Activated B cell treated with CpG ODN at 0.5 μM for 24 hours (primary cell): Measurements from ENCODE around the gene CCDC7. TPM values are rescaled to one million over a fixed set of nuclear protein-coding genes. Genes with fewer than 3 reads are reported as not detected.
A peak's percentile ranks its signal among the peaks of the same experiment; 100 is the strongest.
"Not testable (repeated sequence)": the region's sequence is repeated elsewhere in the genome, so short reads cannot be mapped to it uniquely, and the experiment has no call there.

Source experiments
- ATAC-seq: fragments of 200-7000 bp; cut with Tn5 transposase; one replicate; pipeline ENCODE4 v1.10.0; 2021; ENCODE audit warnings: low read depth, mild to moderate bottlenecking, moderate library complexity
- CTCF ChIA-PET: fragments of 350-600 bp; sonication (Branson Sonifier 250); formaldehyde crosslinking; loops from one replicate; lab custom pipeline; 2021; ENCODE audit warnings: antibody characterized with exemption; lab: Charles Lee
- POLR2A ChIA-PET: fragments of 350-600 bp; sonication (Branson Sonifier 250); formaldehyde crosslinking; loops from one replicate; lab custom pipeline; 2021; ENCODE audit warnings: antibody characterized with exemption; lab: Charles Lee
- DNase-seq: peaks from one replicate; pipeline ENCODE4 v3.0.0; 2022
- H3K27ac Mint-ChIP-seq: one replicate; pipeline ENCODE4 v1.8.0; 2020; ENCODE audit warnings: mixed read lengths
- H3K27me3 Mint-ChIP-seq: one replicate; pipeline ENCODE4 v1.8.0; 2021; ENCODE audit warnings: mixed read lengths
- H3K36me3 Mint-ChIP-seq: one replicate; pipeline ENCODE4 v1.8.0; 2021; ENCODE audit warnings: low read depth, mixed read lengths
- H3K4me1 Mint-ChIP-seq: one replicate; pipeline ENCODE4 v1.8.0; 2021; ENCODE audit warnings: mixed read lengths
- H3K4me3 Mint-ChIP-seq: one replicate; pipeline ENCODE4 v1.8.0; 2020; ENCODE audit warnings: mild to moderate bottlenecking, mixed read lengths
- H3K9me3 Mint-ChIP-seq: one replicate; pipeline ENCODE4 v1.8.0; 2020; ENCODE audit warnings: mixed read lengths
- intact Hi-C: fragments of 100-400 bp; cut with micrococcal nuclease; formaldehyde crosslinking; loops from one replicate; pipeline ENCODE4 v1.15.1; 2024
- total RNA-seq: library from RNA; stranded (reverse); gene quantifications from 2 replicates; pipeline ENCODE4 v1.2.3, GENCODE V29; 2022
- TF ChIP-seq, protein P1 (sequence below): fragments of 200-600 bp; IDR thresholded peaks from one replicate; pipeline ENCODE4 v1.8.0; 2022; ENCODE audit warnings: antibody characterized with exemption, mild to moderate bottlenecking

The CCDC7 gene
- total RNA-seq, 1 donor from 2014 or later: 20.0 TPM

DNA sequence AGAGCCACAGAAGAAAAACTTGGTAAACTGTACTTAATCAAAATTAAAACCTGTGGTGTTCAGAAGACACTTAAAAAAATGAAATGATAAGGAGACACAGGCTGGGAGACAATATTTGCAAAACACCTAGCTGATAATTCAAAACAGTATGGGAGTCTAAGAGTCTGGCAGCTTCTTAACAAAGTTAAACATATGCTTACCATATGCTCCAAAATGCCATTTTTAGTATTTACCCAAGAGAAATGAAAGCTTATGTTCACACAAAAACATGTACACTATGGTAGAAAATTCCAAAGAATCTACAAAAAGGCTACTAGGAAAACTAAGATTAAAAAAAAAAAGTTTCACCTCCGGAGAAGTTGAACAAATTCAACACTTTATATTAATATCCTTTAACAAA, 463.5 kb downstream of the CCDC7 start:
- H3K4me1 Mint-ChIP-seq: no peaks in the 10 kb centered on the region
- intact Hi-C loops: no loop called here
- TF ChIP-seq, protein P1, sequence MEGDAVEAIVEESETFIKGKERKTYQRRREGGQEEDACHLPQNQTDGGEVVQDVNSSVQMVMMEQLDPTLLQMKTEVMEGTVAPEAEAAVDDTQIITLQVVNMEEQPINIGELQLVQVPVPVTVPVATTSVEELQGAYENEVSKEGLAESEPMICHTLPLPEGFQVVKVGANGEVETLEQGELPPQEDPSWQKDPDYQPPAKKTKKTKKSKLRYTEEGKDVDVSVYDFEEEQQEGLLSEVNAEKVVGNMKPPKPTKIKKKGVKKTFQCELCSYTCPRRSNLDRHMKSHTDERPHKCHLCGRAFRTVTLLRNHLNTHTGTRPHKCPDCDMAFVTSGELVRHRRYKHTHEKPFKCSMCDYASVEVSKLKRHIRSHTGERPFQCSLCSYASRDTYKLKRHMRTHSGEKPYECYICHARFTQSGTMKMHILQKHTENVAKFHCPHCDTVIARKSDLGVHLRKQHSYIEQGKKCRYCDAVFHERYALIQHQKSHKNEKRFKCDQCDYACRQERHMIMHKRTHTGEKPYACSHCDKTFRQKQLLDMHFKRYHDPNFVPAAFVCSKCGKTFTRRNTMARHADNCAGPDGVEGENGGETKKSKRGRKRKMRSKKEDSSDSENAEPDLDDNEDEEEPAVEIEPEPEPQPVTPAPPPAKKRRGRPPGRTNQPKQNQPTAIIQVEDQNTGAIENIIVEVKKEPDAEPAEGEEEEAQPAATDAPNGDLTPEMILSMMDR: no peak
- no peak for ATAC-seq
- no peak for DNase-seq
- H3K4me3 Mint-ChIP-seq: no peak overlapping the region
- no peaks in the 10 kb centered on the region for H3K9me3 Mint-ChIP-seq
- H3K27ac Mint-ChIP-seq: no peak overlapping the region
- peaks cover 73% of the 10 kb centered on the region for H3K36me3 Mint-ChIP-seq
- CTCF ChIA-PET: interaction anchor here (1.9 kb wide), 1 partner anchor 99 kb away, joined by 6 read pairs; no protein-coding TSS in a partner anchor
- no peaks in the 10 kb centered on the region for H3K27me3 Mint-ChIP-seq
- POLR2A ChIA-PET: no interaction called here

DNA sequence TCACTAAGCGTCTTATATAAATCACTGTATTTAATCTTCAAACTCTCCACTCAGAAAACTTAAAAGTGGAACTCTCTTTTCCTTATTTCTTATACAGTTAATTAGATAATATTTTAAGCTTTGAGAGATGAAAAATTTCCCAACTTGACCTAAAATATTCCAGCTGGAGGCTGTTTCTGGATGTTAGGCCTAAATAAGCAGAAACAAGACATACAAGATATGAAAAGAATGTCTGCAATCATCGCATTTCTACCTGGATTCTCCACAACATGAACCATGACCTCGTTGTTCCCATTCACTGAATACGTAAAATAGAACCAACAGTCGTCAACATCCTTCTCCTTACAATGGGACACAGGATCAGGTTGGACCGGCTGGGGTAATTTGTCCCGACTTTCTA, 464.0 kb downstream of the CCDC7 start:
- H3K4me3 Mint-ChIP-seq, CTCF ChIA-PET, DNase-seq, POLR2A ChIA-PET, ATAC-seq, intact Hi-C loops, H3K27me3 Mint-ChIP-seq, H3K9me3 Mint-ChIP-seq, H3K27ac Mint-ChIP-seq, H3K4me1 Mint-ChIP-seq: not testable (repeated sequence)
- H3K36me3 Mint-ChIP-seq: peaks cover 78% of the 10 kb centered on the region

DNA sequence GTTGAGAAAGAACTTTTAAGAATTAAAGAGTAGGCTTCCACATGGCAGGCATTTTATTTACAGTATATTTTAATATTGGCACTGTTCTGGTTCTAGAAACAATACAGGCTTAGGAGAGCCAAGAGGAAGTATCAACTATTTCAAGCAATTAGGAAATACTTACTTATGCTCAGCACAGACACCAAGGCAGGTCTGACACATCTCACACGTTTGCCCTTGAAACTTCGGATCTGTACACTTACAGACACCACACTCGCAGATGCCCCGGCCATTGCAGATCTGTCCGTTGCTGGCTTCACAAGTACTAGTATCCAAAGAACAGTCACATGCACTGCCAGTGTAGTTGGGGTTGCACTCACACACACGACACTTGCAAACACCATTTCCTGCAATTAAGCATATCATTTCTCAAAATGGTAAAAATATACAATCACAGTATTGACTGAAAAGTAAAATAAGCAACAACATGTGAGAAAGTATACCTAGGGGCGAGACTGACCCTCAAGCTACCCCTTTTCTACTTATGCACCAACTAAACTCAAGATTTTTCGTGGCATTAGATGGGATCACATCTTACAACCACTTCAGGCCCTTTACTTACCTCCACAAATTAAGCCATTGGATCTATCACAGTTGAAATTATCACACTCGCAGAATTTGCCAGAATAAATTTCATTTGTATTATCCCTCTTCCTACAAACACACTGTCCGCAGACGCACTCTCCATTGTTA, 465.5 kb downstream of the CCDC7 start:
- intact Hi-C loops: no loop called here
- TF ChIP-seq, protein P1: no peak
- H3K4me1 Mint-ChIP-seq: peaks cover 4% of the 10 kb centered on the region
- H3K4me3 Mint-ChIP-seq: no peak overlapping the region
- H3K9me3 Mint-ChIP-seq: no peaks in the 10 kb centered on the region
- no peak for DNase-seq
- ATAC-seq: no peak
- peaks cover 80% of the 10 kb centered on the region for H3K36me3 Mint-ChIP-seq
- H3K27me3 Mint-ChIP-seq: no peaks in the 10 kb centered on the region
- ChIA-PET CTCF (no interaction called here), POLR2A (no interaction called here)
- H3K27ac Mint-ChIP-seq: no peak overlapping the region

DNA sequence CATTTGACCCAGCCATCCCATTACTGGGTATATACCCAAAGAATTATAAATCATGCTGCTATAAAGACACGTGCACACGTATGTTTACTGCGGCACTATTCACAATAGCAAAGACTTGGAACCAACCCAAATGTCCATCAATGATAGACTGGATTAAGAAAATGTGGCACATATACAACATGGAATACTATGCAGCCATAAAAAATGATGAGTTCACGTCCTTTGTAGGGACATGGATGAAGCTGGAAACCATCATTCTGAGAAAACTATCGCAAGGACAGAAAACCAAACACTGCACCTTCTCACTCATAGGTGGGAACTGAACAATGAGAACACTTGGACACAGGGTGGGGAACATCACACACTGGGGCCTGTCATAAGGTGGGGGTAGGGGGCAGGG, 471.9 kb downstream of the CCDC7 start:
- H3K4me1 Mint-ChIP-seq, DNase-seq, H3K27ac Mint-ChIP-seq, H3K27me3 Mint-ChIP-seq, ATAC-seq, H3K9me3 Mint-ChIP-seq, CTCF ChIA-PET, H3K4me3 Mint-ChIP-seq, POLR2A ChIA-PET: not testable (repeated sequence)
- peaks cover 81% of the 10 kb centered on the region for H3K36me3 Mint-ChIP-seq
- intact Hi-C loops: loop anchor here (1.0 kb wide), 1 partner anchor 11 kb away; no protein-coding TSS in a partner anchor

DNA sequence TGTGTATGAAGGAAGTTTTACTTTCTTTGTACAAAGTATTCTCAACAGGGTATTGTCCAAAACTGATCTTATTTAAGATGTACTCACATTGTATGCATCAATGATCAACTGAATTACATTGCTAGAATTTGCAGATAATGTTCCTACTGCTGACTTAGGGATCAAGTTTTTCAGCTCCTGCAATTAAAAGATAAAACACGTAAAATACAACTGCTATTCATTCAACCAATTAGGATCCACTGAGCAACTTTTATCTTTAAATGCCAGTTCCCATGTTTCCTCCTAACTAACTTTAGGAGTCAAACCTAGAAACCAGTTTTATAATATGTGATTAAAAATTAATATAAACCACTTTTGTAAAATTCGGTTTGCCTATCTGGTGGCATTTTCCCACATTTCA, 476.2 kb downstream of the CCDC7 start:
- Mint-ChIP-seq H3K27me3 (no peaks in the 10 kb centered on the region), H3K4me1 (no peaks in the 10 kb centered on the region), H3K36me3 (peaks cover 84% of the 10 kb centered on the region), H3K27ac (no peak overlapping the region), H3K9me3 (peaks cover 6% of the 10 kb centered on the region), H3K4me3 (no peak overlapping the region)
- intact Hi-C loops: loop anchor here (2.0 kb wide), 1 partner anchor 17 kb away; no protein-coding TSS in a partner anchor
- ATAC-seq (no peak), DNase-seq (no peak)
- ChIA-PET CTCF (no interaction called here), POLR2A (no interaction called here)
- TF ChIP-seq, protein P1: no peak

DNA sequence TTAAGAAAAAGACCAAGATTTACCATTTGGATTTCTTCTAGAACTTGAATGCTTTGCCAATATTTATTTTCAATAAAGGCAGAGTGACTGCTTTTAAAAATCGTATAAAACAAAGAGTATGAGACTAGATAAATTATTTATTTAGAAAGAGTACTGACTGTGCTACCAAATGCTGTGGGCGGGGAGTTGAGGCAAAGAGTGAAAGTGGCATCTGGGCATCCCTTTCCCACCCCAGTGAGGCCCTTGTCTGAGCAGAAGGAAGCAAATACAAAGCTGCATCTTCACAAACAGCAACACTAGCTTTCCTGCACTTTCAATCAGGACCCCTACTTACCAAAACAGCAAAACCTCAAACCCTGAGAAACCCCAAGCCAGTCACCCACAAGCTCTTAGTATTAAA, 477.2 kb downstream of the CCDC7 start:
- ChIA-PET POLR2A (no interaction called here), CTCF (no interaction called here)
- ATAC-seq: no peak

More for the DNA sequence above, 477.2 kb downstream of the CCDC7 start:
- Mint-ChIP-seq H3K4me3 (no peak overlapping the region), H3K27me3 (no peaks in the 10 kb centered on the region), H3K27ac (peak overlapping the region; percentile 2), H3K36me3 (peaks cover 82% of the 10 kb centered on the region), H3K9me3 (peaks cover 4% of the 10 kb centered on the region), H3K4me1 (no peaks in the 10 kb centered on the region)
- intact Hi-C loops: loop anchor here (2.0 kb wide), 1 partner anchor 16 kb away; no protein-coding TSS in a partner anchor
- no peak for DNase-seq
- TF ChIP-seq, protein P1: no peak
